GM18907 (cell line): ENCODE data around the gene MBD5.

Source experiments
- ATAC-seq: cut with Tn5 transposase; IDR thresholded peaks from one replicate; pipeline ENCODE4 v1.9.1; 2021; ENCODE audit warnings: mild to moderate bottlenecking, moderate library complexity; ENCODE audit not compliant: unreplicated experiment

Gene MBD5

GRCh38 chr2:148218326-148219075, 197.6 kb downstream of the MBD5 start:
- no peak for ATAC-seq

- no peak for ATAC-seq
Observed at GRCh38 chr2:148221166-148221565, 200.3 kb downstream of the MBD5 start.

- ATAC-seq, result no peak
Observed at GRCh38 chr2:148221926-148222325, 201.0 kb downstream of the MBD5 start.

- ATAC-seq, result no peak
Observed at GRCh38 chr2:148231858-148232257, 211.0 kb downstream of the MBD5 start.

DNA sequence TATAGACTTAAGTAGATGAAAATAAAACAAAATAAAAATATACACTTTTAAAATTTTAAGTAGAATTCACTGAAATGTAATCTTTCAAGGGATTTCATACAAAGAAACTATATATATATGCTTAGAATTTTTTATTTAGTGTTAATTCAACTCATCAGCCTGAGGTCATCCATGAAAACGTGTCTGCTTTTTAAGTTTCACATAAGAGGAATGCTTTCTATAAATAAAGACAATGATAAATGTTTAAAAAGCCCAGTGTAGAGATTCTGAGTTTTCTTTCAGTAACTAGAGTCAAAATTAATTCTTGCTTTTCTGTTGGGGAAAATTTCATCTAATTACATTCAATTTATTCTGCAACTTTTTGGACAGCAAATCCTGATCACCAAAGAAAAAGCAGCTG, 213.3 kb downstream of the MBD5 start:
- ATAC-seq, result no peak

DNA sequence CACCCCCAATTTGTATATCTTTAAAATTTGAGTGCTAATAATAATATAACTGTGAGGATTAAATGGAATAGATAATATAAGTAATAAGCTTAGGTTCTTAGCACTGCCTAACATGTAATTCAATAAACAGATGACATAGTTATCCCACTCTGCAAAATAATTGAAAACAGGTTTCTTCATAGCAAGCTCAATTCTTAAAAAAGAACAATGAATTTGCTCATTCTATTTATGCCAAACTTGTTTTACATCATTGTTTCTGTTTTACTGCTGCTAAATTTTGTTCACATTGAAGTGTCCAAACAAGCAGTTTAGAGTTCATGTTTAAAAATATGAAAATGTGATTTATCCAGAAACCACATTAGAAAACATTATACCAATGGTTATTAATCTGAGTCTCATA, 217.0 kb downstream of the MBD5 start:
- ATAC-seq, result no peak

DNA sequence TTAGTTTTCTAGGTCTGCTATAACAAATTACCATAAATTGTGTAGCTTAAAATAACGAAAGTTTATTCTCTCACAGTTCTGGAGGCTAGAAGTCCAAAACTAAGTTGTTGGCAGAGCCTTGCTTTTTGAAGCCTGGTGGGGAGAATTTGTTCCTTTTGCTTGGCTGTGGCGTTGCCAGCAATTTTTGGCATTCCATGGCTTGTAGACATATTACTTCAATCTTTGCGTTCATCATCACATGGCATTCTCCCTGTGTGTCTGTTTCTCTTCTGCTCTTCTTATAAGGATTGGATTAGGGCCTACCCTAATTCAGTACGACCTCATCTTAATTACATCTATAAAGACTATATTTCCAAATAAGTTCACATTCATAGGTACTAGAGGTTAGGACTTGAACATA, 217.7 kb downstream of the MBD5 start:
- no peak for ATAC-seq

GRCh38 chr2:148240838-148241237, 219.9 kb downstream of the MBD5 start:
- ATAC-seq, result no peak

DNA sequence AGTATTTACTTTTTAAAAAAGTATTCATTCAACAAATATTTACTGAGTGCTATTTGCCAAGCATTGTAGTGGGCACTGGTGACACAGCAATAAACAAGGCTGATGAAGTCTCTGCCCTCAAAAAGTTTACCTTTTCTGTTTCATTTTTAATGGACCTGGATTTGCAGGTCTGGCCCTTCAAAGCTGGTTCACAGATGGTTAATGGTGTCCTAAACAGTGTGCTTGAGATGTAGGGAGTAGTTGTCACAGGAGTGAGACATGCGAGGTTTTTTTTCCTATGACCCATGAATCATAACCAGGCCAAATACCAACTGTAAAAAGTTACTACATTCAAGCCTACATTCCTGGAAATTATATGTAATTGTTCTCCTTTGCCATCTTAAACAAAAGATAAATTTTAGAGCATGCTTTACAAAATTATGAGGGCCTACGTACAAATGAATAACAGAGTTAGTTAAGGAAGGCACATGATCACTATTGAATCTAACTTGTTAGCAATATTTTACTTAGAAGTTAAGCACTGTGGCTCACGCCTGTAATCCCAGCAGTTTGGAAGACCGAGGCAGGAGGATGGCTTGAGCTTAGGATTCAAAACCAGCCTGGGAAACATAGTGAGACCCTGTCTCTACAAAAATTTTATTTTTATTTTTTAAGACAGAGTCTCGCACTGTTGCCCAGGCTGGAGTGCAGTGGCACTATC, 223.9 kb downstream of the MBD5 start:
- no peak for ATAC-seq

- ATAC-seq, result no peak
Observed at GRCh38 chr2:148251993-148252392, 231.1 kb downstream of the MBD5 start.

DNA sequence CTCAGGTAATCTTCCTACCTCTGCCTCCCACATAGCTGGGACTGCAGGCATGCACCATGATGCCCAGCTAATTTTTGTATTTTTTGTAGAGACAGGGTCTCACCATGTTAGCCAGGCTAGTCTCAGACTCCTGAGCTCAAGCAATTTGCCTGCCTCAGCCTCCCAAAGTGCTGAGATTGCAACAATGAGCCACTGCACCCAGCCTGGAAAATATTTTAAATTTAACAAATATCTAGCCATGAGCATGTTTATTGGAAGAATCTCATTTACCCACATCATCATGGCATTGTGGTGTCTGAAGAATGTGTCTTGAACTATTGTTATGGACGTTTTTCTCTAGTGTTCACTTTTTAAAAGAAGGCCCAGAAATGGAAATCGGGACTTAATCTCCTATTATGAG, 231.8 kb downstream of the MBD5 start:
- no peak for ATAC-seq

- ATAC-seq, result no peak
Observed at GRCh38 chr2:148253685-148254084, 232.8 kb downstream of the MBD5 start.

GRCh38 chr2:148255929-148256328, 235.0 kb downstream of the MBD5 start:
- no peak for ATAC-seq

GRCh38 chr2:148257276-148257675, 236.4 kb downstream of the MBD5 start:
- no peak for ATAC-seq

- ATAC-seq, result no peak
Observed at GRCh38 chr2:148258124-148258523, 237.2 kb downstream of the MBD5 start.

DNA sequence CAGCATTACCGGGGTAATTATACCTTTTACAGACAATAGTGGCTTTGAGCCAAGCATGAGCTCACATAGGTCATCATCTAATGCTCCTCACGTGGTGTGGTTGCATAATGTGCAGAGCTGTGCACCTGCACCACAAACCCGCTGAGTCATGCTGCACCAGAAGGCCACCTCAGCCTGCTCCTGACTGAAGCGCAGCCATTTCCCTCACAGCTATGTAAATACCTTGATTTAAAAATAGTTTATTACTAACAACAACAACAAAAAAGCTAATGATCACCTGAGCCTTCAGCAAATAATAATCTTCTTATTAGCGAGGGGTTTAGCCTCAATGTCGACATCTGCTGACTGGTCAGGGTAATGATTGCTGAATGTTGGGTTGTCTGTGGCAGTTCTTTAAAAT, 238.8 kb downstream of the MBD5 start:
- no peak for ATAC-seq

DNA sequence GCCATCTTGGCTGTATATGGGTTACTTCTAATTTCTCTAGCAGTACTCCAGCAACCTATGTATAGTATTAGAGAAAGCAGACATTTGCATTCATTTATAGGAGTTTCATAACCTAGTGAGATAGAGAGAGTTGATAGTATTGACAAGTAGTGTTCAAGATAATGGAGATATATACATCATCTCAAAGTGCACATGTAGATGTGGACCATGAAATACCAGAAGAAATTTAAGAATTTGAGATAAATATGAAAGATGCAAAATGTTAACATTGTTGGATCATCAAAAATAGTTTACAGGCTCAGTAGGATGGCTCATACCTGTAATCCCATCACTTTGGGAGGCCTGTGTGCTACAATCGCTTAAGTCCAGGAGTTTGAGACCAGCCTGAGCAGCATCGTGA, 243.0 kb downstream of the MBD5 start:
- no peak for ATAC-seq

- ATAC-seq, result no peak
Observed at GRCh38 chr2:148273158-148273691, 252.3 kb downstream of the MBD5 start.

- no peak for ATAC-seq
Observed at GRCh38 chr2:148279216-148279615, 258.3 kb downstream of the MBD5 start.

- ATAC-seq, result no peak
Observed at GRCh38 chr2:148282201-148282600, 261.3 kb downstream of the MBD5 start.

- ATAC-seq, result no peak
Observed at GRCh38 chr2:148292431-148292830, 271.5 kb downstream of the MBD5 start.

DNA sequence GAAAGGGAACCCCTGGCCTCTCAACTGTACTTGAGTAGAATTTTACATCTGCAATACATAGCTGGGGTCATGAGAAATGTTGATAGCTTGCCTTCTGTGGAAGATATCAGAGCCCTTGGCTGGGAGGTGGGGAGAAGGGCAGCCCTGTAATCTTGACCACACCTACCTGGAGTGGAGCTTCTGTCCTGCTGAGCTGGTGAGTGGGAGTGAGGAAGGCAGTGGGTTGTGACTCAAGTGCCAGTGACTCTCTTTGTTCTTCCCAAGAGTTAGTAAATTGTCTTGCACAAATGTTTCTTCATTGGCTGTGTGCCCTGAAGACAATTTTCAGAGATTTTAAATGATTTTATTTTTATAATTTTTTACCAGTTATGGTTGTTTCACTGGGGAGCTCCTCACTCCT, 277.3 kb downstream of the MBD5 start:
- ATAC-seq, result no peak
